ENCODE results near the gene MDM1. TPM values are rescaled to one million over a fixed set of nuclear protein-coding genes. Genes with fewer than 3 reads are reported as not detected.

The MDM1 gene
- total RNA-seq = 9.9 and 13.5 TPM in 2 replicates

GRCh38 chr12:68331869-68332727, at the start of gene MDM1:
MDM1 (minus strand) TSS chr12:68332362; CDS start chr12:68332245, 117 bp downstream.

GRCh38 chr12:68253504-68253903, 78.7 kb downstream of the MDM1 start, which contains the start of gene IL22:
IL22 (minus strand) TSS chr12:68253604; CDS start chr12:68253448, 156 bp downstream.

Other genes with a start within 250 kb of the MDM1 start
- not detected in 2 replicates for gene IFNG, start 172.6 kb downstream of the MDM1 start, total RNA-seq
- gene IL26, start 106.6 kb downstream of the MDM1 start, total RNA-seq = not detected in 2 replicates
- gene IL22, start 78.8 kb downstream of the MDM1 start, total RNA-seq = not detected in 2 replicates